PC-3 (cell line): ENCODE data around the gene SARDH. TPM values are rescaled to one million over a fixed set of nuclear protein-coding genes. Genes with fewer than 3 reads are reported as not detected.

Experiments
- ATAC-seq: fragments of 200-7000 bp; cut with Tn5 transposase; 2 replicates; pipeline ENCODE4 v1.9.1; 2020; ENCODE audit warnings: mild to moderate bottlenecking, moderate library complexity
- BruUV-seq: library from RNA; stranded (reverse); fragments of 400-500 nt; replicated peaks from 2 replicates; lab custom pipeline; 2021; lab: Mats Ljungman, UMichigan
- CTCF ChIA-PET: fragments of 300-600 bp; sonication (Branson Sonifier 250); formaldehyde crosslinking; loops from one replicate; lab custom pipeline; 2022; ENCODE audit warnings: antibody characterized with exemption; lab: Charles Lee
- POLR2A ChIA-PET: fragments of 300-600 bp; sonication (Branson Sonifier 250); formaldehyde crosslinking; loops from one replicate; lab custom pipeline; 2022; ENCODE audit warnings: antibody characterized with exemption; ENCODE audit not compliant: unreplicated experiment; lab: Charles Lee
- DNase-seq: peaks from one replicate; pipeline ENCODE4 v3.0.0-alpha.2; 2015
- H2AFZ ChIP-seq: fragments of 300-600 bp; sonication (generic); 2 replicates; pipeline ENCODE4 v1.6.0; 2016; ENCODE audit warnings: antibody characterized with exemption, low read length
- H3F3A ChIP-seq: fragments of 300-600 bp; sonication (generic); one replicate; pipeline ENCODE4 v1.6.0; 2017; ENCODE audit warnings: antibody characterized with exemption, low read length, control low read depth, mild to moderate bottlenecking; ENCODE audit not compliant: unreplicated experiment
- H3K27ac ChIP-seq: fragments of 300-600 bp; sonication (generic); 2 replicates; pipeline ENCODE4 v1.5.1; 2016; ENCODE audit warnings: mild to moderate bottlenecking, low read length
- H3K27me3 ChIP-seq: fragments of 300-600 bp; sonication (generic); 2 replicates; pipeline ENCODE4 v1.6.1; 2016; ENCODE audit warnings: low read length, mixed read lengths
- H3K36me3 ChIP-seq: fragments of 300-600 bp; sonication (generic); 2 replicates; pipeline ENCODE4 v1.6.1; 2016; ENCODE audit warnings: low read depth, mixed run types, low read length, mixed read lengths
- H3K4me1 ChIP-seq: fragments of 300-600 bp; sonication (generic); 2 replicates; pipeline ENCODE4 v1.5.1; 2016; ENCODE audit warnings: low read length; ENCODE audit not compliant: insufficient read depth
- H3K4me2 ChIP-seq: fragments of 300-600 bp; sonication (generic); 2 replicates; pipeline ENCODE4 v1.6.0; 2016; ENCODE audit warnings: low read length
- H3K4me3 ChIP-seq: fragments of 300-600 bp; sonication (generic); 2 replicates; pipeline ENCODE4 v1.5.1; 2016; ENCODE audit warnings: mild to moderate bottlenecking, low read length, mixed read lengths
- H3K79me2 ChIP-seq: fragments of 300-600 bp; sonication (generic); 2 replicates; pipeline ENCODE4 v1.6.1; 2017; ENCODE audit warnings: low read length, mixed read lengths
- H3K9ac ChIP-seq: fragments of 300-600 bp; sonication (generic); 2 replicates; pipeline ENCODE4 v1.6.0; 2016; ENCODE audit warnings: mild to moderate bottlenecking, low read length
- H3K9me2 ChIP-seq: fragments of 300-600 bp; sonication (generic); replicated peaks from 2 replicates; pipeline ENCODE4 v1.6.1; 2016; ENCODE audit warnings: mixed run types, low read length, mixed read lengths
- H3K9me3 ChIP-seq: fragments of 300-600 bp; sonication (generic); 2 replicates; pipeline ENCODE4 v1.6.1; 2016; ENCODE audit warnings: low read length, mixed read lengths
- H4K20me1 ChIP-seq: fragments of 300-600 bp; sonication (generic); 2 replicates; pipeline ENCODE4 v1.6.1; 2016; ENCODE audit warnings: low read length, mixed read lengths
- CTCF ChIP-seq: fragments of 300-600 bp; sonication (generic); conservative IDR thresholded peaks from 2 replicates; pipeline ENCODE4 v1.5.1; 2017; ENCODE audit warnings: antibody characterized with exemption, low read depth, mild to moderate bottlenecking, low read length
- EZH2 ChIP-seq: fragments of 300-600 bp; sonication (generic); IDR thresholded peaks from one replicate; pipeline ENCODE4 v1.6.1; 2017; ENCODE audit warnings: antibody characterized with exemption, mild to moderate bottlenecking, low read length; ENCODE audit not compliant: unreplicated experiment
- EZH2phosphoT487 ChIP-seq: fragments of 300-600 bp; sonication (generic); IDR thresholded peaks from 2 replicates; pipeline ENCODE4 v1.6.1; 2018; ENCODE audit warnings: mild to moderate bottlenecking, antibody characterized with exemption, low read length, borderline replicate concordance
- intact Hi-C: fragments of 100-400 bp; cut with micrococcal nuclease; formaldehyde crosslinking; loops from 2 replicates; pipeline ENCODE4 v1.9.0; 2023
- total RNA-seq: library from RNA; depleted of rRNA; stranded (reverse); fragments of >200 nt; gene quantifications from 2 replicates; pipeline ENCODE4 v1.2.3, GENCODE V29; 2014

Gene SARDH
- total RNA-seq, 1 experiment from 2014 or later, result 3.4 TPM

GRCh38 chr9:133667759-133668450, 70.2 kb downstream of the SARDH start:
- Histone ChIP-seq H3K9me3 (no peaks in the 10 kb centered on the region), H3F3A (no peaks in the 10 kb centered on the region), H3K27ac (no peak overlapping the region), H4K20me1 (no peaks in the 10 kb centered on the region), H3K27me3 (no peaks in the 10 kb centered on the region), H3K36me3 (no peaks in the 10 kb centered on the region), H2AFZ (no peak overlapping the region), H3K79me2 (no peaks in the 10 kb centered on the region), H3K4me3 (no peak overlapping the region), H3K9me2 (no peaks in the 10 kb centered on the region), H3K4me2 (no peak overlapping the region), H3K4me1 (no peaks in the 10 kb centered on the region), H3K9ac (no peak overlapping the region)
- POLR2A ChIA-PET, result no interaction called here
- CTCF ChIA-PET, result no interaction called here
- TF ChIP-seq EZH2 (no peak), EZH2phosphoT487 (no peak), CTCF (no peak)
- no peak for ATAC-seq
- DNase-seq, result no peak
- no TSS peak for BruUV-seq
- intact Hi-C loops, result no loop called here

- DNase-seq (no peak), ATAC-seq (no peak)
- intact Hi-C loops, result no loop called here
- Histone ChIP-seq H3K9me3 (no peaks in the 10 kb centered on the region), H3K9me2 (no peaks in the 10 kb centered on the region), H3K36me3 (no peaks in the 10 kb centered on the region), H4K20me1 (no peaks in the 10 kb centered on the region), H3K4me3 (no peak overlapping the region), H2AFZ (no peak overlapping the region), H3F3A (no peaks in the 10 kb centered on the region), H3K4me1 (no peaks in the 10 kb centered on the region), H3K27ac (no peak overlapping the region), H3K9ac (no peak overlapping the region), H3K27me3 (no peaks in the 10 kb centered on the region), H3K4me2 (no peak overlapping the region), H3K79me2 (no peaks in the 10 kb centered on the region)
- no peak for TF ChIP-seq CTCF
- no peak for TF ChIP-seq EZH2
- no peak for TF ChIP-seq EZH2phosphoT487
- ChIA-PET POLR2A (no interaction called here), CTCF (no interaction called here)
- BruUV-seq, result no TSS peak
Observed at GRCh38 chr9:133666845-133667244, 71.3 kb downstream of the SARDH start.

- intact Hi-C loops, result no loop called here
- no peak overlapping the region for H2AFZ ChIP-seq
- POLR2A ChIA-PET, result no interaction called here
- no peak overlapping the region for H3K4me3 ChIP-seq
- BruUV-seq, result no TSS peak
- DNase-seq (no peak), ATAC-seq (no peak)
- no peaks in the 10 kb centered on the region for H4K20me1 ChIP-seq
- H3F3A ChIP-seq, result no peaks in the 10 kb centered on the region
- H3K9me2 ChIP-seq, result no peaks in the 10 kb centered on the region
- CTCF ChIA-PET, result no interaction called here
- no peak overlapping the region for H3K9ac ChIP-seq
- H3K27me3 ChIP-seq, result no peaks in the 10 kb centered on the region
- TF ChIP-seq EZH2phosphoT487 (no peak), CTCF (no peak)
- H3K79me2 ChIP-seq, result no peaks in the 10 kb centered on the region
- H3K27ac ChIP-seq, result no peak overlapping the region
- H3K4me2 ChIP-seq, result no peak overlapping the region
- no peaks in the 10 kb centered on the region for H3K9me3 ChIP-seq
- H3K36me3 ChIP-seq, result no peaks in the 10 kb centered on the region
- H3K4me1 ChIP-seq, result no peaks in the 10 kb centered on the region
Observed at GRCh38 chr9:133666387-133666786, 71.8 kb downstream of the SARDH start.
